Inflammatory macrophage (primary cell): ENCODE data around the gene DUSP22.
"Not testable (repeated sequence)": the region's sequence is repeated elsewhere in the genome, so short reads cannot be mapped to it uniquely, and the experiment has no call there.

Source experiments
- DNase-seq, 2 donors: peaks; one replicate each; pipeline ENCODE4 v3.0.0-alpha.2; 2020 to 2022

Gene DUSP22

DNA sequence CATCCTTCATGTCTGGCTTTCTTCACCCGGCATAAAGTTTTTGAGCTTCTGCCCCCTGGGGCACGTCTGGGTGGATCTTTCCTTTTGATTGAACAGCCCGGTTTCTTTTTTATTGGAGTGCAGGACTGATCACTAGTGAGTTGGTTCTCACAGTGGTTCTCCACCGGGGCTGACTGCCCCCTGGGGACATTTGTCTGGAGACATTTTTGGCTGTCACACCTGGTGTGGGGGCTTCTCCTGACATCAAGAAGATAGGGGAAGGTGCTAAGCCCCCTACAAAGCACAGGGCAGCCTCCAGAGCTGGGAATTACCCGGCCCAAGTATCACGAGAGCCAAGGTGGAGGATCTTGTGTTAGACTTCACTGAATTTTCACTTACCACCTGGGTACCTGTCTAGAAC is 73.5 kb downstream of the DUSP22 start:
- DNase-seq: no peak

DNA sequence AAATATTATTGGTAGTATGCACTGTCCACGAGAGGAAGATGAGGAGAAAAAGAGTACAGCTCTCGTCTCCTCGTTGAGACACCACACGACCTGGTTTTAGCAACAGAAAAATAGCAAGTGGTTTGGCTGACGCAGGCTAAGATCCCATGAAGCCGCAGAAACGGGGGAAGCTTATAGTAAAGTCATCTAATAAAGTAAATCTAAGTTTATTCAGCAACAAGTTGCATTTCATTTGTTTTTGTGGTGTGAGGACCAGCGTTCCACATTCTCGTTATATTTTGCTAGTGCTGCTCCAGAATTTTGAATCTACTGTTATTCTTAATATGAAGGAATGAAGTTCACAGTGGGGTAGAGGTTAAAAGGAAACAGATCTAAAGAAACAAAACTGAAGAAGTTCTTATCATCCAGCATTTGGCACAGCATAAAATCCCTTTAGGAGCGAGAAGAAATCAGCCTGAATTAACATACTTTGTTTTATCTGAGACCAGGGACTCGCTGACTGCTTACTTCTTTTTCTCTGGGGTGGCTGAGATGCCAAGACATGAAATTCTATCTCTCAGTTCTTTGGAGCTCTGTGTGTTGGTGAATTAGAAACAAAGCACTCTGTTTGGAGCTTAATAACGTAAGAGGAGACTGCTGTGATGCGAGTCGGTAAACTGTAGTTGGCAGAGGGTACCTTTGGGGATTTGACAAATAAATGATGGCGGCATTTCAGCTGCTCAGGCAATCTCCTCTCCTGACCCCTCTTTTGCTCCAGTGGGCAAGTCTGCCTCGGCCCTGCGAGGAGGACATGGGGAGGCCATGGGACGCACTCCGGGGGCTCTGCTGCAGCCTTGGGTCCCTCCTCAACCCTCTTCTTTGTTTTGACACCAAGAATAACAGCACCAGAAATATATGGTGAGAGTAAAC is 74.4 kb downstream of the DUSP22 start:
- no peak for DNase-seq

DNA sequence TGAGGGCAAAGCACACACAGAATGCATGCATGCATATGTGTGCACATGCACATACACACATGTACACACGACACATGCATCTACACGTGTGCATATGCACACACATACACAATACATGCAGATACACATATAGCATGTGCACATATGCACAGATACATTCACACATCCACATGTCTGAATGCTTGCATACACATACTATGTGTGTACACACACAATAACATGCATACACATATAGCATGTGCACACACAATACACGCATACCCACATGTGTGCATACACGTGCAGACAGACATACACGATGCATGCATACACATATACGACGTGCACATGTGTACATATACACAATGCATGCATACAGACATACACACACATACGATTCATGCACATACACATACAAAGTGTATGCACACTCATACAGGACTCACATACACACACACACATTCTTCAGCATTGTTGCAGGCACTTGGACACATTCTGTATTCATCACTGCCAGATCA is 75.1 kb downstream of the DUSP22 start:
- no peak for DNase-seq

DNA sequence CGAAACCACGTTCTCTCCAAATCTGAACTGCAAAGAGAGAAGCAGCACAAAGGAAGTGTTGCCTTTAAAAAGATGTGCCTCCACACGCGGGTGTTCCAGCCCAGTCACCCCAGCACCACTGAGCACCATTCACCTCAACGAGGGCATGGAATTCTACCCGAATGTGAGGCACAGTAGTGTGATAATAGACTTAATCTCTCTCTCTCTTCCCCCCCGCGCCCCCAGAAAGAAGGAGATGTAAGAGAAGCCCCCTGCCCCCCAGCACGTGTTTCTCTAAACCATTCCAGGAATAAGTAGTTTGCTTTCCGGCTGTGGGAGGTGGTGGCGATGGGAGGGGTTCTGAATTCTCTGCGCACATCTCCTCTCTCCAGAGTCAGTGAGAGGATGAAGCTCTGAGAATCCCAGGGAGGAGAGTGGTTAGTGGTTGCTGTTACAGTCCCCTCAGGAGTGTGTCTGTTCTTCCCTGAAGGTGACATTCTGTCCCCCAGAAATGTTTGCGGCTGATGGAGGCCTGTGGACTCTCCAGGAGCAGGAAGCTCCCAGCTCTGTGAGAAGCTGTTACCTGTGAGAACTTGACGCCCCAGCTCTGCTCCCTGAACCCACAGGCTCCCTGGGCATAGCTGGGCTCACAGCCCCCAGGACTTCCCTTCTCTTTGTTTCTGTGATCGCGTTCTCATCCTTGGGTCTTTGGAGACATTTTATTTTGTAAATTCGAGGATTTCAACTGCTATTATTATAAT is 75.8 kb downstream of the DUSP22 start:
- DNase-seq: no peak

DNA sequence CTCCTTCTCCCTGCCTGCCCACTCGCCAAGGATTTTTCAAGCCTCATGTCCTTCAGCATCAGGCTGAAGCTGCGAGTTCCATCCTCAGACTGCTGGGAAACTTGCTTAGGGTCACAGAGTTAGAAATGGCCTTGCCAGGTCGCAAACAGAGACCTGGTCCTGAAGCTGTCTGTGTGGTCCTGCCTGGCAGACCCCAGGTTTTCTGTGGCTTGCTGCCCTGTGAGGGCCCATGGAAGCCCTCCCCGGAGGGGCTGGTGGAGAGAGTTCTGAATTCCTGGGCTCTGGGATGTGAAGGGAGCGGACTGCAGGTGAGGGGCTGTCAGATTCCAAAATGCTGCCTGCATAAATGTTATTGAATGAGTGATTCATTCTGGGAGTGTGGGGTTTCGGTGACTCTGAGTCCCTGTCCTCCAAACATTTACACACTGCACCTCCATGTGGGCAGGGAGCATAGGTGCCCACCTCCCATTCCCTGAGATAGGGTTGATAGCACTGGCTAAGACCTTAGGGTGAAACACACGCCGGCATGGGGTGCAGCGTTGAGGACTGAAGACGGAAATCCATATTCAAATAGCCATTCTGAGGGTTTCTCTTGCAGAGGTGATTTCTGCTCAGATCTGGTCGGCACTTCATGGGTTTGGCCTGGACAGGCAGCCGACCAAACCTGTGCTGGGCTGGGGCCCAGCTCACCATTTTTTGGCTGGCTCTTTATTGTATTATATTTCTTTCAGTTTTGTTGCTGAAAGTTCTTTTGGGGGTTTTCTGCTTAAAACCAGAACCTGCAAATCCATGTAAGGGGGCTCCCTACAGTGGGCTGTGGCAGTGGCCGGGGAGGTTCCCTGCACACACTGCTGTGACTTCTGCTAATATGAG is 77.5 kb downstream of the DUSP22 start:
- DNase-seq: no peak

DNA sequence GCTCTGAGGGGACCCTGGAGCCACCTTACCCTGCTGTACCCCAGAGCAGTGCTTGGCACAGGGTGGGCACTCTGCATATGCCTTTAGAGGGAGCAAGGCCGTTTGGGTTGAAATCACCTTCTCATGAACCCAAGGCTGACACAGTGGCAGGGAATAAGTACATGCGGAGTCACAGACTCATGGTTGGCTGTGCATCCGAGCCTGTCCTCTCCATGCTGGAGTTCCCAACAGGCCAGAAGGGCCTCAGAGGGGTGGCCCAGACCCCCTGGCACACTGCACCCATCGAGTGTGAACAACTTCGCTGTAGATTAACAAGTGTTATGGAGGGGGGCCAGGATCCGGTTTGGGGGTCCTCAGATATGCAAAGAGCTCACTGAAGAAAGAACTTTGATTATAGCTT is 78.3 kb downstream of the DUSP22 start:
- DNase-seq: no peak

DNA sequence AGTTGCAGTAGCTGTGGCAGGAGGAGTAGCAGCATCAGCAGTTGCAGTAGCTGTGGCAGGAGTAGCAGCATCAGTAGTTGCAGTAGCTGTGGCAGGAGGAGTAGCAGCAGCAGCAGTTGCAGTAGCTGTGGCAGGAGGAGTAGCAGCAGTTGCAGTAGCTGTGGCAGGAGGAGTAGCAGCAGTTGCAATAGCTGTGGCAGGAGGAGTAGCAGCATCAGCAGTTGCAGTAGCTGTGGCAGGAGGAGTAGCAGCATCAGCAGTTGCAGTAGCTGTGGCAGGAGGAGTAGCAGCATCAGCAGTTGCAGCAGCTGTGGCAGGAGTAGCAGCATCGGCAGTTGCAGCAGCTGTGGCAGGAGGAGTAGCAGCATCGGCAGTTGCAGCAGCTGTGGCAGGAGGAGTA is 79.6 kb downstream of the DUSP22 start:
- DNase-seq: not testable (repeated sequence)

DNA sequence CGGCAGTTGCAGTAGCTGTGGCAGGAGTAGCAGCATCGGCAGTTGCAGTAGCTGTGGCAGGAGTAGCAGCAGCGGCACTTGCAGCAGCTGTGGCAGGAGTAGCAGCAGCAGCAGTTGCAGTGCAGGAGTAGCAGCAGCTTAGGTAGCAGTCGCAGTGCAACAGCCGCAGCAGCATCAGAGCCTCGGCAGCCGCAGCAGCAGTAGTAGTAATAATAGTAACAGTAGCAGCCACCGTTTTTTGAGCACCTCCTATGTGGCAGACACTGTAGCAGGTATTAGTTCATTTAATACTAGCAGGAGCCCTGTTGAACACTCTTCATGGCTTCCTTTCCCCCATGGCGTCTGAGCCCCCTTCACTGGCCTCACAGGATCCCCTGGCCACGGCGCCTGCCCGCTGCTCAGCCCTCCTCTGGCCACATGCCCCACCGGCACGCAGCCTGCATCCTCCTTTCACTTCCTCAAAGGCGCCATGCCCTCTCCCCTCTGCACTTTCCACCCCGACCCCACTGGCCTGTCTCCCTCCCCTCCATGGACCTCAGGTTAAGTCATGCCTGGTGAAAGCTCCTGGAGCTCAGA is 80.1 kb downstream of the DUSP22 start:
- DNase-seq: peak in 1 of 2 donors; percentile 27

DNA sequence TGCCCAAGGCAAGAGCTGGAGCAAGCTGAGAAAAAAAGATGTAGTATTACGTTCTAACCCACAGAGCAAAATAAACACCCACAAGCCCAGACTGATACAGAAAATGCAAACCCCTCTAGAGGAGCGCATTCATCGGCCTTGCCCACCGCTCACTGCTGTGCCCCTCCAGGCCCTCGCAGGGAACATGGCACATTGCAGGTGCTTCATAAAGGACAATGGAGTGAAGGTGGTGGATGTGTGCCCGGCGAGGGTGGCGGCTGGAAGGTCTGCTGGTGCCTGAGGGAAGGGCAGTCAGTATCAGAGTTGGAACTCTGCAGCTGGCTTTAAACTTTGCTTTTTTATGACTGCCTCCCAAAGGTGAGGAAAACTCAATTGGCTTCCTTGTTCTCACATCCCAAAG is 80.7 kb downstream of the DUSP22 start:
- no peak for DNase-seq

DNA sequence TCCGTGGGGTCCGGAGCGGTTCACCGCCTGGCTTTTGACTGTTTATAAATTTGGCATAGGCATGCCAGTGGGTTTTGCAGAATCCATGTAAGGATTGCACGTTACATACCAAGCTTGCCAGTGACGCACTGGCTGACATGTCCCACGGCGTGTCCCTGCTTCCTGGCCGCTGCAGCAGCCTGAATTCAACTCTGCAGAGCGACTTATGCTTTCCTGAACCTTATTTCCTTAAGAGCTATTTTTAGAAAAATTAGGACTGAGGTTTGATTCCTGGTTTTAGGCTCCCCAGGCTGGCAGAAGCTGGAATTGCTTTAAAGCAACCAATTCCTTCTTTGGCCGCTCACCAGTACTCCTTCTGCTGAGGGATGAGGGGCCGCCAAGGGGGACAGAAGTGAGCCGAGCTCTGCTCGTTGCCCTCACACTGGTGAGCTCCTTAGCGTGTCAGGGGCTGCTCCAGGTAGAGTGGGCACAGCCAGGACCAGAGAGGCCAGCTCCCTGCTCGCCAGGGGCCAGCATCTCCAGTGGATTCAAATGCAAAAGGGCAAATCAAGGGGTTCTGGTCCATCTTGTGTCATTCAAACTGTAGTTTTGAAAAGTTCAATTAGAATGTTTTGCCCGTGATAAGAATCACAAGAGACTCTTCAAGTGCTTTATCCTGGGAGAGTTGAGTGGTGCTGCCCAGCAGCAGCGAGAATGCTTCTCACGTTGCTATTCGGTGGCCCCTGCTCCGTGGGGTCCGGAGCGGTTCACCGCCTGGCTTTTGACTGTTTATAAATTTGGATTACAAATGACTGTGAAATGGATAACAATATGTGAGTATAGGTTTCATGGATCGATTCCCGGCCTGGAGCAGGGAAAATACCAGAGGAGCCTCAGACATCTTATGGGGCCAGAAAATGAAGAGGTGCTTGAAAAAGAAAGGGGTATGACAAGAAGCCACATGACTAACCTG is 81.8 kb downstream of the DUSP22 start:
- no peak for DNase-seq

DNA sequence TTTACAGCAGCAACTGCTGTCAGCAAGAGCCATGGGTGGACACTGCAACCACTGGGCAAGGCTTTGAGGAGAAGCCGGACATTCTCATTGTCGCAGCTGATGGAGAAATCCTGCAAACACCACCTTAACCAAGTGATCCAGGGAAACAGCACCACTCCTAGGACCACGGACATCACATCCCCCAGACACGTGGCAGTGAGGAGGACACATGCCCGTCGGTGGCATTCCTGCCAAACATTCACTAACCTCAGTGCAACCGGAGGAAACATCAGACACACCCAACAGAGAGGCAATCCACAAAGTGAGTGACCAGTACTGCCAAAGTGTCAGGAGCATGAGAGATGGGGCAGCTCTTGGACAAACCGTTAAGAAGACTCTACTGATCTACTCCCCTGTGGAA is 82.7 kb downstream of the DUSP22 start:
- no peak for DNase-seq

DNA sequence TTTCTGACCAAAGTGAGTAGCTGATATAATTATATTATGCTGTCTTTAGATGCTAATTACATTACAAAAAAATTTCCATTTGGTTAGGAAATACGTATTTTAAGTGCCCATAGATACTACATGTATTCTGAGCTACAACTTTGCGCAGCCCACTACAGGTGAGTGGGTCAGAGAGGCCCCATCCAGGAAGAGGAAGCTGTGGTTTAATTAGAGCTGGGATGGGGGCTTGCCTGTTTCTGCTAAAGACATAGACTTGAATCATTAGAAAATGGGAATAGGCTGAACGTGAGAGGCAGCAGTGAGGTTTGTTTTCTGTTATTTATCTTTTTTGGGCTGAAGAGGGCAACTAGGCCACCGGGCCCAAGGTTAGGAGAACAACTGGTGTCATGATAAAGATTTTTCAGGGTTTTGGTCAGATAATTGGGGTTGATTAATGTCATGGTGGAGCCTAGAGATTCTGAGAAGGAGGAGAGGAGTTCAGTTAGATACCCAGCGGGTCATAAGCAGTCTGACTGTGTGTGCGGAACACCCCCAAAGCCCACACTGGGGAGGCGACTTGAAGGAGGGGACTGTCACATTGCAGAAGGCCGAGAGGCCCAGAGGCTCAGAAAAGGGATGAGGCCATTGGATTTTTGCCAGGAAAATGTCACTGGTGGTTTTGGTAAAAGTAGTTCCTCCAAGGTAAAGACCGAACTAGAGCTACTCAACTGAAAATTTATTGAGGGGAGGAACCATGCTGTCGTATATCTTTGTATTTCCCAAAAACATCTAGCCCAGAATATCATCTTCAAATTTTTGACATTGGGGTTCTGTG is 84.7 kb downstream of the DUSP22 start:
- no peak for DNase-seq

DNA sequence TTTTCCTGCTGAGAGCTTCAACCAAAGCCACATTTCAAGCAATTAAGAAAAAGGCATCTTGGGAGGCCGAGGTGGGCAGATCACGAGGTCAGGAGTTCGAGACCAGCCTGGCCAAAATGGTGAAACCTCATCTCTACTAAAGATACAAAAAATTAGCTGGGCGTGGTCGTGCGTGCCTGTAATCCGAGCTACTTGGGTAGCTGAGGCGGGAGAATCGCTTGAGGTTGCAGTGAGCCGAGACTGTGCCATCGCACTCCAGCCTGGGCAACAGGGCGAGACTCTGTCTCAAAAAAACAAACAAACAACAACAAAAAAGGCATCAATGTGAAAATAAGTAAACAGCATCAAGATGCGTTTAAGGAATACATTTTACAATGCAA is 85.3 kb downstream of the DUSP22 start:
- not testable (repeated sequence) for DNase-seq

DNA sequence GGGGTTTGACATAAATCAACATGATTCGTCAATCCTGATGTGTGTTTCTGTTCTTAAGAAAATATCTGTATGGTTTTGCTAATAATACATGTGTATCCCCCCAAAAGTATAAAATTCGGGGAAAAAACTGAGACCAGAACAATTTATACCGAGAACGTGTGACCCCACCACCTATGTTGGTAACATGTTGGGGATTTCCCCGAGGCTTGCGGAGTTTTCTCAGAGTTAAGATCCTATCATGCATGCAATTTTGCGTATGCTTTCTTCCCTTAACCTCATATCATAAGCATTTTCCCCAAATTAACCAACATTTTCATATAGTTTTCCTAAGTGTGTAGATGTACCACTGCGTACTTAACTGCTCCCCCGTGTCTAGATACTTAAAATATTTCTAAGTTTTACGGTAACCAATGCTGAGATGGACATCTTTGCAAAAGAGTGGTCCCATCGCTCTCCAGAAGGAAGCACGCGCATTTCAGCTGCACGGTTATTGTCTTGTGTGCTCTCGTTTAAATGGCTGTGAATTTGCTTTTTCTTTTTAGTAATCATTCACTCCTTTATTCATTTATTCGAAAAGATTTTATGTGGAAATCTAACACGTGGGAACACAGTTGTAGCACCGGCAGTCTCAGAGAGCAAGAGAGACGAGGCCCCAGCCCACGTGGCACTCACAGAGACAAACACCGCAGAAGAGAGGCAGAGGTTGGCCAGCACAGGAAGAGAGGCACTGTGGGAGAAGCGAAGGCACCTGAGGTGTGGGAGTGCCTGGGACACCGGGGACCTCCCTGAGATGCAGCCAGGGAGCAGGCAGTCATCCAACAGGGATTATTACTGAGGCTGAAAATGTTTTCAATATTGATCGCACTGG is 86.0 kb downstream of the DUSP22 start:
- no peak for DNase-seq

DNA sequence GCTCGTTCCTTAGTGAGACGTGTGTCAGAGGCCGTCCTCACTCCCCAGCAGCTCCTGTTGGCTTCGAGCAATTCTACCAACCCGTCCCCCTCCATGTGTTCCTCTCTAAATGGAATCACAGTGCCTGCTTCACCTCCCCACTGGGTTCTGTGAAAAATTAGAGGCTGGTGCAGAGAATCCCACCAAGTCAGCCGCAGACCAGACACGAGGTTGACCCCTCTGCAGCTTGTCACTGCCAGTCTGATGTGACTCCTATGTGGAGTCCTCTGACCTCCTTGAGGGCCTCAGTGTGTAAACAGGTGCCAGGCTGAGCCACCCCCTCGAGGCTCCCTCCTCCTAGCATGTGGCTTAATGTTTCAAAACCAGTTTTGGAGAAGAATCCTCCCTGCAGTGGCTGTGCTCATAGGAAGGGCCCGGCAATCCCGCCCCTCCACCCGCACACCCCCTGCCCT is 86.7 kb downstream of the DUSP22 start:
- no peak for DNase-seq

DNA sequence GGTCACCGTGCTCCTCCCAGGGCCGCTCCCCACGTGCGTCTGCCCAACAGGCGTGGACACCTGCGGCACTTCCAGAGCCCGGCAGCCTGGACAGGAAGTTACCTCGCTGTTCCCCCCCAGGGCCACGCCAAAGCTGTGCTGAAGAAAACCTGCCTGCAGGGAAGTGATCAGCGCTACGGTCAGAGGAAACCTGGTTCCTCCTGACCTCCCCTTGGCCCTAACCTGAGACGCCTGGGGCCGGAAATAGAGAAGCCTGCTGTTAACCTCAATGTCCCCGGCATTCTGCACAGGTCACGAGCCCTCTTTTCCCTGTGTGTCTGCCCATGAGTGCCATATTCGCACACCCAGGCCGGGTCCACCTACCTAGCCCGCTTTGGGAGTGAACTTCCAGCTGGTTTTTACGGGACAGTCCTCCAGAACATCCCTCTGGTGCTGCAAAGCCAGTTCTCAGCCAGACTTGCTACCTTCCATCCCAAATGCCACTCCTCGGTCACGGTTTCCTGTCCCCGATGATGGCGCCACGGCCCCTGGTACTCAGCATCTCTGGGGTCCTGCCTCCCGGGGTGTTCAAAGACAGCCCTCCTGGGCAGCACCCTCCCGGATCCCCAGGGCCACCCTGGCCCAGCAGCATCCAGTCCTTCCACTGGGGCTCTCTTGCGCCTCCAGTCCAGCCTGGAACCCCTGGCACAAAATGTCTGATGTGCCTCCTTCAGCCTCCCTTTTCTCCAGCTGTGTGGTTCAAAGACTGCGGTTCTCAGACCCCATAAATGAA is 87.3 kb downstream of the DUSP22 start:
- no peak for DNase-seq

DNA sequence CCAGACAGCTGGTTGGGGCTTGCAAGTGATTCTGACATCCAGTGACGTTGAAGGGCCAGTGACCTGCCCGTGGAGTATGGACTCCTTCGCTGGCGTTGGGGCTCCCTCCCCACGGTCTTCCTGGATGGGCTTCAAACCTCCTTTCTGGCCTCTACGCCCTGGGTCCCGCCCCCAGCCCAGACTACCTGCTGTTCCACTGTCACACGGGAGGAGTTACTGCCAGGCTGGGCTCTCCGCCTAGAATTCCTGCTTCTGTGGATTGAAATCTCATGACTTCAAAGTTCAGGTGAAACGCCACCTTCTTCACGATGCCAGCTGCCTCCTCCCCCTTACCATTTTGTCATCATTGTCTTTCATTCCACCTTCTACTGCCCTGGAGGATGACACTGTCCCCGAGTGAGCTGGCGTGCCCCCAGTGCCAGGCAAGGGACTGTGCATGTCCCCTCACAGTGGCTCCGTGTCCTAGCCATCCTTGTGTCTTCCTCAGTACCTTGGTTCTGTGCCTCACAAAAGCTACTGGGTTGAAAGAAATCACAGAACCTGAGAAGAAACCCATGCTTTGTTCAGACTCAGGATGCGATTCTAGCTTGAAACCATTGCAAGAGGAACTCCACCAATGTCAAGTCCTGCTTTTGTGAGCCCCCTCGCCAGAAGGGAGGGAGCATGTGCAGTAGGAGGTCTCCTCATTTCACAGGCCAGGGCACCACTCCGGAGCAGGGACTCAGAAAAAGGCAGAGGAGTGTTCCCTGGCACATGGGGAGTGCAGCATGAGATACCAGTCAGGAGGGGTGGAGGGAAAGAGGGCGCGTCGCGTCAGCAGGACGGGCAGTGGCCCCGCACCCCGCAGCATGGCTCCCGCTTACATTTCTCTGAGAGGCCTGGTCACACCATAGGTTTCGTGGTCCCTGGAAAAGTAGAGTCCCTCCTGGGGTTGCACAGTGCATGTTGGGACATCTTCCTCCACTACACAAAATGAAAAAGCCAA is 88.2 kb downstream of the DUSP22 start:
- no peak for DNase-seq
